ENCODE data around the gene CCNH.

The CCNH gene

DNA sequence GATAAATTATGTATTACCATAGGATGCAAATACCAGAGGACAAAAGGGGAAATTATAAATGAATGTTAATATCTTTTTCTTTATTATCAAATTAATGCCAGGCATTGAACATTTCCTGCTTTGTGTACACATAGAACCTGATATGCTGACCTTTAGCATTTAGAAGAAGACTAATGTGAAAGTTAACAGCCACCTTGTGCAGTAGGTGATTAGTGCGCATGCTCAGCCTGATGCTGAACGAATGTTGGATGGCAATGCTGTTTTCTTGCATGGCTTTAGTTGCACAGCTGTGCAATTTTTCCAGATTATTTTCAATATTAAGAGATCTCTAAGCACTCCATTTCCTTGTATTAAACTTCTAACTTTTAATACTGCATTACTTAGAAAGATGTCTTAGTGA lies 45.5 kb downstream of the CCNH start:
- Mint-ChIP-seq H3K4me3 (no peak overlapping the region), H3K36me3 (peaks cover 27% of the 10 kb centered on the region), H3K27me3 (no peaks in the 10 kb centered on the region), H3K27ac (no peak overlapping the region), H3K9me3 (no peaks in the 10 kb centered on the region), H3K4me1 (peaks cover 10% of the 10 kb centered on the region)
- CTCF ChIA-PET = no interaction called here
- no peak for DNase-seq

DNA sequence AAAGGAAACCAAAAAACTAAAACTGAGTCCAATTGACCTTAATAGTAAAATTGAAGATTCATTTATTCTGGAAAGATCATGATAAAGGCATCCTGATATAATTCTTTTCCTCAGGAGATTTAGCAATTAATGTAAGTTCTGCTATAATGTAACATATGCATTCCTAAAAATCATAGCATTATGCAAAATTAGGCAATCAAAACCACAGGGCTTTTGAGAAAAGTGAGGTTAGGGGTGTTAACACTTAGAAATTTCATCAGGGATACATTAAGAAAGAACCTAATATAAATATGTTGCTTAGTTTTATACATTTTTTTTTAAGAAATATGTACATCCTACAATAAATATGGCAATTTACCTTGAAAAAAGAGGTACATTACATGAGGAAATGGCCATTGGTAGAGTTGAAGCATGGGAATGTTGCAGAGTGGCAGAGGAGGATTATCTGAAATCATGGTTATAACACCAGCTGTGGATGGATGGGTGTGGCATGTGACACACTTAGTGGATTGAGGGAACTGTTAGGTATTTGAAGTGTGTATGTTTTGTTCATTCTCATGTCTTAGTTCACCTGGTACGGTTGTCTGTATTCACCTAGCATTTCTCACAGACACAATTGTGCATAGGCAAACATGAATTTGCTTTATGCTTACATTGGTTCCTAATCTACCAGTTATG lies 51.1 kb downstream of the CCNH start:
- peaks cover 19% of the 10 kb centered on the region for H3K4me1 Mint-ChIP-seq
- CTCF ChIA-PET = interaction anchor here (0.5 kb wide), 1 partner anchor 34 kb away, joined by 3 read pairs; no protein-coding TSS in a partner anchor
- DNase-seq = no peak
- peaks cover 39% of the 10 kb centered on the region for H3K36me3 Mint-ChIP-seq
- H3K27me3 Mint-ChIP-seq = no peaks in the 10 kb centered on the region
- no peak overlapping the region for H3K4me3 Mint-ChIP-seq
- H3K27ac Mint-ChIP-seq = no peak overlapping the region
- H3K9me3 Mint-ChIP-seq = no peaks in the 10 kb centered on the region

DNA sequence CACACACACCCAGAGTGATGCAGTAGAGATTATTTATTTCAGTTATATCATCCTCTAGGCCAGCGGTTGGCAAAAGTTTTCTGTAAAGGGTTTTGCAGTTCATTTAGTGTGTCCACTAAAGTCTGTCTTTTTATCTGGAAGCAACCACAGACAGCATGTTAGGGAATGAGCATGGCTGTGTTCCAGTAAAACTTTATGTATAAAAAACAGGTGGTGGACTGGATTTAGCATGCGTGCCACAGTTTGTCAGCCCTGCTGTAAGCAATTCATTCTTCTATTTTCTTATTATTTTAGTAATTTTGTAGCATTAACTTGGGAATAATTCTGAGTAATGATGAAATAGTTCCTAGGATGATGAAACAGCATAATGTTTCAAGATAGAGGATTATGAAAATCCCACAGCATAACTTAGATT lies 51.7 kb downstream of the CCNH start:
- DNase-seq = no peak
- Mint-ChIP-seq H3K27ac (no peak overlapping the region), H3K4me1 (peaks cover 19% of the 10 kb centered on the region), H3K9me3 (no peaks in the 10 kb centered on the region), H3K27me3 (no peaks in the 10 kb centered on the region), H3K4me3 (no peak overlapping the region), H3K36me3 (peaks cover 35% of the 10 kb centered on the region)
- CTCF ChIA-PET = no interaction called here

DNA sequence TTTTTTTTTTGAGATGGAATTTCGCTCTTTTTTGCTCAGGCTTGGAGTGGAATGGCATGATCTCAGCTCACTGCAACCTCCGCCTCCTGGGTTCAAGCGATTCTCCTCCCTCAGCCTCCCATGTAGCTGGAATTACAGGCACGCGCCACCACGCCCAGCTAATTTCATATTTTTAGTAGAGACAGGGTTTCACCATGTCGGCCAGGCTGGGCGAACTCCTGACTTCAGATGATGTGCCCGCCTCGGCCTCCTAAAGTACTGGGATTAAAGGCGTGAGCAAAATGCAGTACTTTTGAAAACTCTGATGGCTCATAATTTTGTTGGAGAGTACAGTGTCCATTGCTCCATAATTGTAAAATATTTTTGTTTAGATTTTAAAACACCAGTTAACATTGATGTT lies 52.6 kb downstream of the CCNH start:
- Mint-ChIP-seq H3K27me3 (no peaks in the 10 kb centered on the region), H3K9me3 (no peaks in the 10 kb centered on the region), H3K4me3 (no peak overlapping the region), H3K36me3 (peaks cover 39% of the 10 kb centered on the region), H3K4me1 (peaks cover 19% of the 10 kb centered on the region), H3K27ac (no peak overlapping the region)
- no peak for DNase-seq
- CTCF ChIA-PET = no interaction called here

DNA sequence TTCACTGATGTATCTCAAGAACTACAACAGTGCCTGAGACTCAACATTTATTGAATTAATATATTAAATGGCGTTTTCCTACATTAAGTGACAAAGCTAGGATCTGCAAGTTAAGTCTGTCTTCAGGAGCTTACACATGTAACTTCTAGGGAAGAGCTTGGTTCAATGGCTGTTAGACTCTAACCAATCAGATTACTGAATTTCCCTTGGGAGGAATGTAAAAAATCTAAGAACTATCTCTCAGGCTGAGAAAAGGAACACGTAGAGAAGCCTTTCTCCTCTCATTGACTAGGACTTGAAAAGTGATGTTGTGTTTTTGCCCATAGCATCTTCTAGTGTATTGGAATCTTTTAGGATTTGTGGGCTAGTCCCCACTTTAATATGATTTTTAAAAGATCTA lies 53.6 kb downstream of the CCNH start:
- DNase-seq = no peak
- no peaks in the 10 kb centered on the region for H3K27me3 Mint-ChIP-seq
- no peaks in the 10 kb centered on the region for H3K9me3 Mint-ChIP-seq
- no peak overlapping the region for H3K4me3 Mint-ChIP-seq
- H3K36me3 Mint-ChIP-seq = peaks cover 39% of the 10 kb centered on the region
- CTCF ChIA-PET = no interaction called here
- H3K27ac Mint-ChIP-seq = no peak overlapping the region
- H3K4me1 Mint-ChIP-seq = peaks cover 11% of the 10 kb centered on the region

DNA sequence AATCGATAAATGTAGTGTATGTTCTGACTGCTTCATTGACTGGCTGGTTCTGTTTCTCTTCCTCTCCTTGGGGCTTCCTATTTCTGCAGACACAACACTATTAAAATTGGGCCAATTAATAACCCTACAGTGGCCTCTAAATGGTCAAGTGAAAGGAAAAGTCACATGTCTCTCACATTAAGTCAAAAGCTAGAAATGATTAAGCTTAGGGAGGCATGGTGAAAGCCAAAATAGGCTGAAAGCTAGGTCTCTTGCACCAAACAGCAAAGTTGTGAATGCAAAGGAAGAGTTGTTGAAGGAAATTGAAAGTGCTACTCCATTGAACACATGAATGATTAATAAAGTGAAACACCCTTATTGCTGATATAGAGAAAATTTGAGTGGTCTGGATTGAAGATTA lies 58.2 kb downstream of the CCNH start:
- Mint-ChIP-seq H3K4me3 (no peak overlapping the region), H3K36me3 (peaks cover 36% of the 10 kb centered on the region), H3K27ac (no peak overlapping the region), H3K4me1 (no peaks in the 10 kb centered on the region), H3K9me3 (no peaks in the 10 kb centered on the region), H3K27me3 (no peaks in the 10 kb centered on the region)
- no peak for DNase-seq
- CTCF ChIA-PET = no interaction called here

DNA sequence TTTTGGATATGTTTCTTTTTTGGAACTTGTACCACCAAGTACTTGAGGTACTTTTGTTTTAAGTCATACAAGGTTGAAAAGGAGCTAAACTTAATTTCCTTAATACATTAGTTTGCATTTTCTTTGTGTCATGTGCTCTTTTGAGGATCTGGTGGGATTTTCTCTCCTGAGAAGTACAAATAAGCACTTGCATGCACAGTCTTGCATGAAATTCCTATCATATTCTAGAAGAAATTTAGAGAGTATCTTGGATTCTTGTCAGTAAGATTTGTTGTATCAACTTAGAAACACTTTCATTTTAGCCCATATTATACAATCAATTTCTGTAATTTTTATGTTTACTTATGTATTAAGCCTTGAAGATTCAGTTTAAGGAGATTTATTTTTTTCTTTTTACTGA lies 64.9 kb downstream of the CCNH start:
- Mint-ChIP-seq H3K36me3 (peaks cover 27% of the 10 kb centered on the region), H3K27ac (no peak overlapping the region), H3K27me3 (no peaks in the 10 kb centered on the region), H3K9me3 (peaks cover 5% of the 10 kb centered on the region), H3K4me3 (no peak overlapping the region), H3K4me1 (no peaks in the 10 kb centered on the region)
- CTCF ChIA-PET = interaction anchor here (1.5 kb wide), 1 partner anchor 52 kb away, joined by 4 read pairs; no protein-coding TSS in a partner anchor
- DNase-seq = no peak

DNA sequence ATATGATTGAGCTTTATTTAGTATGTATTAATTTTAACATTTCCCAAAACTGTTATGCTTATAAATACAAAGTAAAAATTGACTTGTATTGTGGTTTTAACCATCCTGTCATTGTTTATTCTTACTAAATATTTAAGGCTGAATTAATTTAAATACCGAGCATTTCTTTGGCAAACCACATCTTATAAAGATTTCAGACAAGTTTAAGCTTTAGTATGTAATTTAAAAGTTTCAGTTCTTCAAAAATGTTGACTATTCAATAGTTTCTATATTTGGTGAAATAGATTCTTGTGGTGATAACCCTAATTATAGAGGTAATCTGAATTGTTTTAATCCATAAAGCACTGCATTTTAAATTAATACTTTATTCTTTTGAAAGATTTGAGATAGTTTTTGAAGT lies 65.5 kb downstream of the CCNH start:
- CTCF ChIA-PET = interaction anchor here (1.5 kb wide), 1 partner anchor 53 kb away, joined by 4 read pairs; no protein-coding TSS in a partner anchor
- Mint-ChIP-seq H3K36me3 (peaks cover 28% of the 10 kb centered on the region), H3K27me3 (no peaks in the 10 kb centered on the region), H3K9me3 (peaks cover 5% of the 10 kb centered on the region), H3K4me3 (no peak overlapping the region), H3K4me1 (peaks cover 2% of the 10 kb centered on the region), H3K27ac (no peak overlapping the region)
- DNase-seq = no peak
